ENCODE results near the gene SLC25A28.
"Not testable (repeated sequence)": the region's sequence is repeated elsewhere in the genome, so short reads cannot be mapped to it uniquely, and the experiment has no call there.

SLC25A28 gene

DNA sequence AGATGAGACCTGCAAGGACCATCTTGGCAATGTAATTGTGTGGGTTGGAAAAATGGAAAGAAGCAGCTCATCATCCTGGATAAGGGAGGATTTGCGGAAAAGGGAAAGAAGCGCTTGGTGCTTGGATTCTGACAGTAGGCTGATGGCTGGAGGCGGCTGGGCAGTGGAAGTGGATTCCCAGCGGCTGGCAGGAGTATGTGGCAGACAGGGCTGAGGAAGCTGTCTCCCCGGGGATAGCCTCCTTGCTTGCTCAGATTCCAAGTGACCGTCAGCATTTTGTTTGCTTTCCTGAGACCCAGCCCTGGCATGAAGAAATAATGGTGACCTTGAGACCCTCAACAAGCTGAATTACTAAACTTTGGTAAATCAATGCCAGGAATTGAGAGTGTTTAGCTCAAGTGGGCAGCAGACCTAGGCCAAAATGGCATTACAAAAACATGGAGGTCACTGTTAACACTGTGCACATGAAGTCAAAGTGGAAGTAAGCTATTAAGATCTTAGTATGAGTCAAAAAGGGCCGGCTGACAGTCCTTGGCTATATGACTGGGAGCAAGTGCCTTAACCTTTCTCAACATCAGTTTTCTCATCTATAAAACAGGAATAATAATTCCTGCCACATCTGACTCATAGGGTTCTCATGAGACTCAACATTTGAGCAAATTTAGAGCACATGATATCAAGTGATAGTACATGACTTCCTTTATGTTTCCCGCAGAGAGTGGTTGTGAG, 21.3 kb downstream of the SLC25A28 start:
- H2BK15ac ChIP-seq (replicated peaks; ENCODE audit: low read depth), result no peak overlapping the region
- no peak overlapping the region for H3K4me3 ChIP-seq (ENCODE audit: low read length)
- H3K4me2 ChIP-seq (ENCODE audit: low read length), result no peak overlapping the region
- H3K9ac ChIP-seq (ENCODE audit: low read length), result no peak overlapping the region
- H4K5ac ChIP-seq (ENCODE audit: low read length), result no peak overlapping the region
- H3K4ac ChIP-seq (ENCODE audit: low read depth, low read length), result no peak overlapping the region
- H3K79me2 ChIP-seq (ENCODE audit: control insufficient read depth, insufficient read depth, low read length), result no peaks in the 10 kb centered on the region
- peak; percentile 75 for DNase-seq
- WGBS (ENCODE audit: extremely low coverage, insufficient coverage, low lambda C conversion rate), result no CpG with 5 or more reads among the region's 8 CpGs
- H3K56ac ChIP-seq (ENCODE audit: low read length), result no peak overlapping the region
- H3K23ac ChIP-seq (ENCODE audit: low read length), result no peak overlapping the region
- no peaks in the 10 kb centered on the region for H3K79me1 ChIP-seq (ENCODE audit: low read length)
- peaks cover 9% of the 10 kb centered on the region for H3K4me1 ChIP-seq (ENCODE audit: control insufficient read depth, low read depth, low read length)
- peak overlapping the region; percentile 77 for H3K18ac ChIP-seq (ENCODE audit: low read length)
- H4K8ac ChIP-seq (ENCODE audit: low read depth, low read length), result no peak overlapping the region
- no peaks in the 10 kb centered on the region for H3K27me3 ChIP-seq (ENCODE audit: insufficient read depth, low read length, poor library complexity)
- H2AK5ac ChIP-seq (ENCODE audit: low read length), result no peak overlapping the region
- H2BK5ac ChIP-seq (ENCODE audit: low read length), result no peak overlapping the region
- no peak overlapping the region for H2BK120ac ChIP-seq (ENCODE audit: low read depth, low read length)
- no peaks in the 10 kb centered on the region for H3K36me3 ChIP-seq (ENCODE audit: control insufficient read depth, insufficient read depth, low read length)
- no peak overlapping the region for H3K27ac ChIP-seq (ENCODE audit: low read depth, low read length)

DNA sequence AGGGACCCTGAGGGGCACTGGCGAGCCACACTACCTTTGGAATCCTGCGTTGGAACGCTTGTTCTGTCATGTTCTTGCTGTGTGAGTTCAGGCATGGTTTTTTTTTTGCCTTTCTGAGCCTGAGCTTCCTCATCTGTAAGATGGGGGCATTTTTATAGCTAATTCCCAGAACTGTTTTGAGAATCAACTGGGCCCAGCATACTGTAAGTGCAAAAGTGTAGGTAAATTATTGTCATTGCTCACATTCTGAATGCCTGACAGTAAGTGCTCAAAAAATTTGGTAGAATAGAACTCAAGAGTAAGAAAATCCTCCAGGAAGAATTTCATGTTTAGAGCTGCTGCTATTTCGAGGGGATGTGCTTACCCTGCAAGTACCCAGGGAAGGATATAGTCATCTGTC, 22.2 kb downstream of the SLC25A28 start:
- WGBS (ENCODE audit: extremely low coverage, insufficient coverage, low lambda C conversion rate), result no CpG with 5 or more reads among the region's 4 CpGs
- no peak overlapping the region for H3K56ac ChIP-seq (ENCODE audit: low read length)

DNA sequence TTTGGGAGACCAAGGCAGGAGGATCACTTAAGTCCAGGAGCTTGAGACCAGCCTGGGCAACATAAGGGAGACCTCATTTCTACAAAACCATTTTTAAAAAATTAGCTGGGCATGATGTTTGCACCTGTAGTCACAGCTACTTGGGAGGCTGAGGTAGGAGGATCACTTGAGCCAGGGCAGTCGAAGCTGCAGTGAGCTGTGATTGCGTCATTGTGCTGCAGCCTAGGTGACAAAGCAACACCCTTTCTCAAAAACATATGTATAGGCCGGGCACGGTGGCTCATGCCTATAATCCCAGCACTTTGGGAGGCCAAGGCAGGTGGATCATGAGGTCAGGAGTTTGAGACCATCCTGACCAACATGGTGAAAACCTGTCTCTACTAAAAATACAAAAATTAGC, 23.5 kb downstream of the SLC25A28 start:
- not testable (repeated sequence) for H3K4ac ChIP-seq (ENCODE audit: low read depth, low read length); H3K9ac ChIP-seq (ENCODE audit: low read length); H3K79me2 ChIP-seq (ENCODE audit: control insufficient read depth, insufficient read depth, low read length); H2AK5ac ChIP-seq (ENCODE audit: low read length); H3K36me3 ChIP-seq (ENCODE audit: control insufficient read depth, insufficient read depth, low read length); H2BK120ac ChIP-seq (ENCODE audit: low read depth, low read length); H3K4me3 ChIP-seq (ENCODE audit: low read length); H3K18ac ChIP-seq (ENCODE audit: low read length); H3K4me1 ChIP-seq (ENCODE audit: control insufficient read depth, low read depth, low read length); H3K27me3 ChIP-seq (ENCODE audit: insufficient read depth, low read length, poor library complexity); H2BK15ac ChIP-seq (replicated peaks; ENCODE audit: low read depth); H4K5ac ChIP-seq (ENCODE audit: low read length); H3K27ac ChIP-seq (ENCODE audit: low read depth, low read length); H3K79me1 ChIP-seq (ENCODE audit: low read length); H3K4me2 ChIP-seq (ENCODE audit: low read length); H3K23ac ChIP-seq (ENCODE audit: low read length); H3K56ac ChIP-seq (ENCODE audit: low read length); H2BK5ac ChIP-seq (ENCODE audit: low read length); H4K8ac ChIP-seq (ENCODE audit: low read depth, low read length); DNase-seq
- WGBS (ENCODE audit: extremely low coverage, insufficient coverage, low lambda C conversion rate), result no CpG with 5 or more reads among the region's 4 CpGs

More for the DNA sequence above, 22.2 kb downstream of the SLC25A28 start:
- H3K36me3 ChIP-seq (ENCODE audit: control insufficient read depth, insufficient read depth, low read length), result no peaks in the 10 kb centered on the region
- H3K9ac ChIP-seq (ENCODE audit: low read length), result no peak overlapping the region
- H3K27me3 ChIP-seq (ENCODE audit: insufficient read depth, low read length, poor library complexity), result no peaks in the 10 kb centered on the region
- H3K4ac ChIP-seq (ENCODE audit: low read depth, low read length), result no peak overlapping the region
- H2BK5ac ChIP-seq (ENCODE audit: low read length), result no peak overlapping the region
- H3K18ac ChIP-seq (ENCODE audit: low read length), result no peak overlapping the region
- H3K27ac ChIP-seq (ENCODE audit: low read depth, low read length), result no peak overlapping the region
- DNase-seq, result no peak
- no peak overlapping the region for H2AK5ac ChIP-seq (ENCODE audit: low read length)
- no peaks in the 10 kb centered on the region for H3K79me1 ChIP-seq (ENCODE audit: low read length)
- no peak overlapping the region for H3K23ac ChIP-seq (ENCODE audit: low read length)
- no peaks in the 10 kb centered on the region for H3K79me2 ChIP-seq (ENCODE audit: control insufficient read depth, insufficient read depth, low read length)
- H3K4me3 ChIP-seq (ENCODE audit: low read length), result no peak overlapping the region
- H2BK120ac ChIP-seq (ENCODE audit: low read depth, low read length), result no peak overlapping the region
- no peak overlapping the region for H2BK15ac ChIP-seq (replicated peaks; ENCODE audit: low read depth)
- H4K8ac ChIP-seq (ENCODE audit: low read depth, low read length), result no peak overlapping the region
- no peak overlapping the region for H3K4me2 ChIP-seq (ENCODE audit: low read length)
- peaks cover 9% of the 10 kb centered on the region for H3K4me1 ChIP-seq (ENCODE audit: control insufficient read depth, low read depth, low read length)
- no peak overlapping the region for H4K5ac ChIP-seq (ENCODE audit: low read length)

DNA sequence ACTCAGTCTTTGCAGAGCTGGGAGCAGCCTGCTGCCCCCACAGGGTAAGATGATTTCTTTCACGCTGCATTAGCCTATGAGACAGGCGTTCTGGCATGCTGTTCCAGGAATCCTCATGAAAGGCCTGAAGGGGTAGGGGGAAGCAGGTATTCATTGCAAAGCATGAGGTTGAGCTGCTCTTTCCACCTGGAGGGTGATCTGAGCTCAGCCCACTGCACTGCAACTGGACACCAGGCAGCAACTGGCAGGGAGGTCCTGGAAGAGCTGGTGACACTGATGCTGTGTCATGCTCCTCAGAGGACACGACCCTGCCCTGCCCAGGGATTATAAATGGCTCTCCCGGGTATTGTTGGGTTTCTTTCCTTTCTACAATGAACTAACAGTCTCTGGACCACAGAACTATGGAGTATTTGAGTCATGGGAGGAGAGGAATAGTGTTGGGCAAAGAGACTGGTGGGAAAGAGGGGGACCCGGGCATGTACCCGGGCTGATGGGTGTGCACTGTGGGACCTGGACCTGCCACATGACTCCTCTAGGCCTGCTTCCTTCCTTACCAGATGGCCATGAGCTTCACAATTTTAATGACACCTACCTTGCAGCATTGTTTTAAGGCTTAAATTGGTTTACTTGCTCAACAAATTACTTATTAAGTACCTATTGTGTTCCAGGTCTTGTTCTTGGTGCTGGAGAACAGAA, 24.3 kb downstream of the SLC25A28 start:
- H4K5ac ChIP-seq (ENCODE audit: low read length), result no peak overlapping the region
- no peak overlapping the region for H3K4me3 ChIP-seq (ENCODE audit: low read length)
- H3K4me2 ChIP-seq (ENCODE audit: low read length), result no peak overlapping the region
- peak; percentile 91 for DNase-seq
- WGBS (ENCODE audit: extremely low coverage, insufficient coverage, low lambda C conversion rate), result no CpG with 5 or more reads among the region's 6 CpGs
- H3K79me2 ChIP-seq (ENCODE audit: control insufficient read depth, insufficient read depth, low read length), result no peaks in the 10 kb centered on the region
- H3K56ac ChIP-seq (ENCODE audit: low read length), result peak overlapping the region; percentile 38
- H4K8ac ChIP-seq (ENCODE audit: low read depth, low read length), result no peak overlapping the region
- H2BK15ac ChIP-seq (replicated peaks; ENCODE audit: low read depth), result no peak overlapping the region
- H3K4ac ChIP-seq (ENCODE audit: low read depth, low read length), result no peak overlapping the region
- H3K27me3 ChIP-seq (ENCODE audit: insufficient read depth, low read length, poor library complexity), result no peaks in the 10 kb centered on the region
- H2AK5ac ChIP-seq (ENCODE audit: low read length), result no peak overlapping the region
- no peak overlapping the region for H3K18ac ChIP-seq (ENCODE audit: low read length)
- no peak overlapping the region for H2BK120ac ChIP-seq (ENCODE audit: low read depth, low read length)
- no peak overlapping the region for H3K23ac ChIP-seq (ENCODE audit: low read length)
- H3K79me1 ChIP-seq (ENCODE audit: low read length), result no peaks in the 10 kb centered on the region
- H3K36me3 ChIP-seq (ENCODE audit: control insufficient read depth, insufficient read depth, low read length), result no peaks in the 10 kb centered on the region
- H3K4me1 ChIP-seq (ENCODE audit: control insufficient read depth, low read depth, low read length), result peaks cover 9% of the 10 kb centered on the region
- no peak overlapping the region for H3K27ac ChIP-seq (ENCODE audit: low read depth, low read length)
- H3K9ac ChIP-seq (ENCODE audit: low read length), result no peak overlapping the region
- peak overlapping the region; percentile 25 for H2BK5ac ChIP-seq (ENCODE audit: low read length)

DNA sequence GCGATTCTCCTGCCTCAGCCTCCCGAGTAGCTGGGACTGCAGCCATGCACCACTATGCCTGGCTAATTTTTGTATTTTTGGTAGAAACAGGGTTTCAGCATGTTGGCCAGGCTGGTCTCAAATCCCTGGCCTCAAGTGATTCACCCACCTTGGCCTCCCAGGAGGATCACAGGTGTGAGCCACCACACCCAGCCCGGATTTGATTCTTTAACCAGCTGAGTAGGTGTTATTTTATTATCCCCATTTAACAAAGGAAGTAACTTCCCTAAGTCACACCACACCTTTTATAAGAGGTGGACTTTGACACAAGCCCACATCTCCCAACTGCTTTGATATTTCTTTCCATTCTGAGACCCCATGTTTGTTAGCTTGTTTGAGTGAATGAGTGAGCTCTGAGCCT, 25.0 kb downstream of the SLC25A28 start:
- WGBS (ENCODE audit: extremely low coverage, insufficient coverage, low lambda C conversion rate), result no CpG with 5 or more reads among the region's 3 CpGs
- H4K5ac ChIP-seq (ENCODE audit: low read length), result no peak overlapping the region
- H2BK120ac ChIP-seq (ENCODE audit: low read depth, low read length), result no peak overlapping the region
- H3K27me3 ChIP-seq (ENCODE audit: insufficient read depth, low read length, poor library complexity), result no peaks in the 10 kb centered on the region
- no peak for DNase-seq
- no peak overlapping the region for H3K4me2 ChIP-seq (ENCODE audit: low read length)
- H3K79me2 ChIP-seq (ENCODE audit: control insufficient read depth, insufficient read depth, low read length), result no peaks in the 10 kb centered on the region
- H3K36me3 ChIP-seq (ENCODE audit: control insufficient read depth, insufficient read depth, low read length), result no peaks in the 10 kb centered on the region
- no peak overlapping the region for H3K23ac ChIP-seq (ENCODE audit: low read length)
- no peak overlapping the region for H4K8ac ChIP-seq (ENCODE audit: low read depth, low read length)
- no peak overlapping the region for H3K4me3 ChIP-seq (ENCODE audit: low read length)
- H3K4ac ChIP-seq (ENCODE audit: low read depth, low read length), result no peak overlapping the region
- H3K27ac ChIP-seq (ENCODE audit: low read depth, low read length), result no peak overlapping the region
- no peak overlapping the region for H3K9ac ChIP-seq (ENCODE audit: low read length)
- no peak overlapping the region for H3K56ac ChIP-seq (ENCODE audit: low read length)
- no peak overlapping the region for H3K18ac ChIP-seq (ENCODE audit: low read length)
- H2BK5ac ChIP-seq (ENCODE audit: low read length), result peak overlapping the region; percentile 25
- no peak overlapping the region for H2BK15ac ChIP-seq (replicated peaks; ENCODE audit: low read depth)
- H3K79me1 ChIP-seq (ENCODE audit: low read length), result no peaks in the 10 kb centered on the region
- no peak overlapping the region for H2AK5ac ChIP-seq (ENCODE audit: low read length)
- H3K4me1 ChIP-seq (ENCODE audit: control insufficient read depth, low read depth, low read length), result peaks cover 9% of the 10 kb centered on the region
